GM23248 (cell line): ENCODE measurements around the gene TTLL5.

ENCODE experiments used
- EZH2 ChIP-seq: fragments of 200-600 bp; sonication (generic); IDR thresholded peaks from 2 replicates; pipeline ENCODE4 v1.6.1; 2018; ENCODE audit warnings: antibody characterized with exemption, mild to moderate bottlenecking; ENCODE audit not compliant: insufficient read depth, poor library complexity, severe bottlenecking
- EZH2phosphoT487 ChIP-seq: fragments of 200-600 bp; sonication (generic); IDR thresholded peaks from 2 replicates; pipeline ENCODE4 v1.6.1; 2018; ENCODE audit warnings: antibody characterized with exemption, moderate library complexity, mild to moderate bottlenecking, low read depth; ENCODE audit not compliant: insufficient read depth

- TF ChIP-seq EZH2 (no peak), EZH2phosphoT487 (no peak)
Measured at GRCh38 chr14:75858362-75858761, 197.3 kb downstream of the TTLL5 start.
